ENCODE measurements around the gene DGCR8.
A peak's percentile ranks its signal among the peaks of the same experiment; 100 is the strongest.

Gene DGCR8

DNA sequence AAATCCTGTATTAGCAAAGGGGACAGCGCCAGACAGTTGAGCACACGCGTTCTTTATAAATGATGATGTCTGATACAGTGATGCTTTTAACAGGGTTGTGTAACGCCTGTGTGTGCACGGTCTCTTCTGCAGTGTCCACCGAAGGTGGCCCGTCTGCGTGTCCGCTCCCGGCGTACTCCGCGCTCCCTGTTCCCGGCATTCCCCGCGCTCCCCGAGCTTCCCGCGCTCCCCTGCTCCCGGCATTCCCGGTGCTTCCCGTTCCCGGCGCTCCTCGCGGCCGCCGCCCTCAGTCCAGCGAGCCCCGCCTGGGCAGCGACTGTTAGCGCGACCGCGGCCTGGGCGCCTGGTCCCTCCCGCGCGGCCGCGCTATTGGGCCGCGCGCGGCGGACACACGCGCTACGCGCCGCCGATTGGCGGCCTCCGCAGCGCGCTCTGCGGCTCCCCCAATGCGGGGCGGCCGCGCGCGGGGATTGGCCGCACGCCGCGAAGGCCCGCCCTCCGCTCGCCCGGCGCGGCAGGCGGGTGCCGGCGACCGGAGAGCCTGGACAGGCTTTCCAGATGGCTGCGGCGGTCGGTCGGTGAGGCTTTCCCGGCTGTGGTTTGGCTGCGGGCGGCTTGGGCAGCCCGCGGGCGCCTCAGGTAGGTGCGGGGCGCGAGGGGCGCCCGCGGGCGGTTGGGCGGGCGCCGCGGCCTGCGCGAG lies at the start of gene DGCR8:
DGCR8 (plus strand) TSS at position 497 of the 700 bp plus-strand sequence. CDS start 5,723 bp downstream, outside the sequence.
- peak; percentile 85 for DNase-seq
- in situ Hi-C loops (cut with MboI; ENCODE audit: low pct_unique_long_range_greater_than_20kb, low sequenced_read_pairs), result no loop called here

DNA sequence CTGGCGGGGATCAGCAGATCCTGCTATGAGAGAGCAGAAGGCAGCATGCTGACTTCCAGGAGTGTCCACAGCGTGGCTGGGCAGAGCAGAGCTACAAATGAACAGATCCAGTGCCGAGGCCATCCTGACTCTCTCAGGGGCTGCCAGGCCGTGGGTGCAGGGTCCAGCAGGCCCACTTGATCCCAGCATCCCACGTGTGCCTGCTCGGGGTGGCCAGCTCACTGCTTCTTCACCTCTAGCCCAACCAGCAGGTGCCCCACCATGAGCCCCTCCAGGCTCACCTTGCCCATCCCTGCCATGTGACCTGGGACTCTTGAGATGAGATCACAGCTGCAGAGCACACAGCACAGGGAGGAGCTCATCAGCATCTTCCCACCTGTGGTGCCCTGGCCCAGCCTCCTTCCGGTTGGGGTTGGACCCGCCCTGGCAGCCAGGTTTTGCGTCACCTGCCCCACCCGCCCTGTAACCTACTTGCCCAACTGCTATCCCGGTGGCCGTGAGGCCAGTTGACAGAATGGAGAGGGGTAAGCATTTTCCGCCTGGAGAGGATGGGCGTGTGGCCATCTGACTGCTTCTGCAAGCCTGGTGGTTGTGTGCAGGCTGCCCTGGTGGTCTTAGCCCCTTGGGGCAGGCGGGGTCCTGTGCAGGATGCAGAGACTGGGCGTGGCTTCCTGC lies 48.2 kb upstream of the DGCR8 start:
- in situ Hi-C loops (cut with MboI; ENCODE audit: low pct_unique_long_range_greater_than_20kb, low sequenced_read_pairs), result no loop called here
- no peak for DNase-seq

DNA sequence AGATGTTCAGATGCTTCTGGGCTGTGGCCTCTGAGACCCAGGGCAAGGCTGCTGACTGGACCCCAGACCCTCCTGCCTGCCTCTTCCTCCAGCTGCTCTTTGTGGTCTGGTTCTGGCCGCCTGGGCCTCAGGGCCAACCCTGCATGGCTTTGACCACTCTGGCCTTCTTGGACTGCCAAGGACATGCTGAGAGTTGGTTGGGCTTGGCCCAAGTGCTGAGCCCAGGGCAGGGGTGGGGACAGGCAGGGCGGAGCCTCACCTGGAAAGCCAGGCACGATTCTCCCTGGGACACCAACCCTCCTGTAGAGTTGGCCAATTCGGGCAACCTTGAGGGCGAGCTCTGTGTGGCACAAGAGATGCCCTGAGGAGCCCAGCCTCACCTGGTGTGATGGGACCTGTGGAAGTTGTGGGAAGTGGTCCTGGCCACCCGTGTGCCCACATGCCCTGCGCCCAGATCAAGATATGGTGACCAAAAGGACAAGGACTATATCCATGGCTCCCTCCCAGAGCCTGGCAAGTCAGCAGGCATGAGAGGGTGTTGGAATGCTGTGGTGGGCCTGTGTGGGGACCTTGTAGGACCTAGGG lies 47.5 kb upstream of the DGCR8 start:
- DNase-seq, result no peak
- in situ Hi-C loops (cut with MboI; ENCODE audit: low pct_unique_long_range_greater_than_20kb, low sequenced_read_pairs), result no loop called here

GRCh38 chr22:20033045-20033706 lies 46.9 kb upstream of the DGCR8 start:
- in situ Hi-C loops (cut with MboI; ENCODE audit: low pct_unique_long_range_greater_than_20kb, low sequenced_read_pairs), result no loop called here
- no peak for DNase-seq

DNA sequence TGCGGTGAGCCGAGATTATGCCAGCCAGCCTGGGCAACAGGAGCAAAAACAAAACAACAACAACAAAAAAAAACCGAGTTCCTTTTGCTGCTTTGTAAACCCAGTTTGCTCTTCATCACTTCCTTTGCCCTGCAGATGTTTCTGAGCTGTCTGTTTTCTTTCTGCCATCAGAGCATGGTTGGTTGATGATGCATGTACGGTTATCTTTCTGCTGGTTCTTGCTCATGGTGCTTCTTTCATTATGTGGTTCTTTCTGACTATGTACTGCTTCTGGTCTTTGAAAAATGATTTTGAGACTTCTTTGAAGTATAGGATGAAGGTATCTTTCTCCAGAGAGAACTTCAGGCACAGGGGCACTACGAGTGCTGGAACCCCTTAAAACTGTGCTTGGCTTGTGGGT lies 45.9 kb upstream of the DGCR8 start:
- in situ Hi-C loops (cut with MboI; ENCODE audit: low pct_unique_long_range_greater_than_20kb, low sequenced_read_pairs), result no loop called here
- DNase-seq, result no peak

DNA sequence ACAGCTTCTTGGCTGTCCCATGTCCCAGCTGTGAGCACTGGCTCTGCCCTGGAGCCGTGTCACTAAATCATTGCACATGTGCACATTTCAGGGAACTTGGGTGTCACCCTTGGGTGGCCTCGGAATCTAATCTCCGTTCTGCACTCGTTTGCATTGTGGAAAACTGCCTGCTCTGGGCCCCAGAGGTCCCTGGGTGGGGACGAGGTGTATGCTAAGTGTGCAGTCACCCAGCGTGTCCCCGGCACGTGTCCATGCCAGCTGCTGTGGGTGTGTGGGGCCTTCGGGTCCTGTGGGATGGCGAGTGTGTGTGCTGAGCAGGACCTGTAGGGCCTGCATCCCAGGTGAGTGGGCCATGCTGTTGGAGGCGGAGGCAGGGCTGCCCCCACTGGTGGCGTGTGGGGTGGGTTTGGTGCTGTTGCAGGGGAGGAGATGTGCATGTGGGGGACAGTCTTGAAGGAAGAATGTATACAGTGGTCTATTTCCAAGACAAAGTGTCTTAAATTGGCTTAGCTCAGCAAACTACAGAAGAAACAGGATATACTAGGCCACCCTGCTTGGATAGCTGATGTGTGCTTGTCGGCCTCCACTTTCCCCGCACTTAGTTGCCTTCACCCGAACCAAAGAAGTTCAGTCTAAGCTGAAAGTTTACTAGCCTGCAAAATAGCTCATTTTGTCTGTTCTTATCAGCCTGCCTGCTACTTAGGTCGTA lies 44.5 kb upstream of the DGCR8 start:
- in situ Hi-C loops (cut with MboI; ENCODE audit: low pct_unique_long_range_greater_than_20kb, low sequenced_read_pairs), result no loop called here
- DNase-seq, result no peak

DNA sequence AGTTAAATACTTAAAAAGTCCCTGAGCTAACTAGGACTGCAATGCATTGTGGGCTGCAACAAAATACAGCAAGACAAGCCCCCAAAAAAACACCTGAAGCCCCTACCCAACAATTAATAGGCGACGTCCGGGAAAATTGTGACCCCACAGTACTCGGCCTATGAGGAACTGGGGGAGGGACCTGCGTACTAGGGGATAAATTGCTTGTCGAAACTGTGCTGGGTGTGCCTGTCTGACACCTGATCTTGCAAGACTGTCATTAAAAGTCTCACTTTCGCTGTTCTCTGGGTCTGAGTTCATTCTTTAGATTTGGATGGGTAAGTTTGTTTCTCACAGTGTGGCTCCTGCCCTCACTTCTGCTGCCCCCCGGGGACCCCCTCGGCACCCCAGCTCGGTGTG lies 44.0 kb upstream of the DGCR8 start:
- in situ Hi-C loops (cut with MboI; ENCODE audit: low pct_unique_long_range_greater_than_20kb, low sequenced_read_pairs), result no loop called here
- no peak for DNase-seq

DNA sequence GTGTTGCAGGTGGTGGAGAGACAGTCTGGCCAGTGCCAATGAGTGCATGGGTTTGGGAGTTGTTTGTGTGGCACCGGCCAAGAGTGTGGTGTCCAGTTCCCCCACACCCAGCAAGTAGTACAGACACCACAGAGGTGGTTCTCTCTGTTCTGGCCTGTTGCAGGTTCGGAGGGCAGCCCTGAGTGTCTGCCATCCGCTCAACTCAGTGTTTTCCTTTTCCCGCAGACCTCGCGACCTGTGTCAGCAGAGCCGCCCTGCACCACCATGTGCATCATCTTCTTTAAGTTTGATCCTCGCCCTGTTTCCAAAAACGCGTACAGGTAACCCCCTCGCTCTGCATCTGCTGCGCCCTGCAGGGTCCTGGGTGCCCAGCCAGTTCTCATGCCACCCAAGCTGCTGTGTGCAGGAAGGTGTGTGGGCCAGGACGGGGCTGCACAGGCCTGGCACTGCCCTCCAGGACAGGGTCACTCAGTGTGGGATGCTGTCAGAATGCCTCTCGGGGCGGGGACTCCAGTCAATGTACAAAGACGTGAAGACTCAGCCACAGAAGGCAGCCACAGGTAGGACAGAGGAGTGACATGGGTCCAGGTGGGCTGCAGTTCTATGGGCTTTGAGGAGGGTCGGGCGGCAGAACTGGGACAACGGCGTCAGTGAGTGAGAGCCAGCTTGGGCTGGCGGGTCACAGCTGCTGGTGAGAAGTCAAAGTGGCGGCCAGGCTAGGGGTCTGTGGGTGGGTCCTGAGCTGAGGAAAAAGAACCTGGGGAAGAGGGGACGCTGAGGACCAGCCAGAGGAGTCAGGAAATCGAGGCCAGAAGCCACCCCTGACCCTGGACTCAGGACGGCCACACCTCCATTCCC lies 43.3 kb upstream of the DGCR8 start:
- DNase-seq, result no peak
- in situ Hi-C loops (cut with MboI; ENCODE audit: low pct_unique_long_range_greater_than_20kb, low sequenced_read_pairs), result no loop called here

- in situ Hi-C loops (cut with MboI; ENCODE audit: low pct_unique_long_range_greater_than_20kb, low sequenced_read_pairs), result no loop called here
- no peak for DNase-seq
Measured at GRCh38 chr22:20037419-20037818, 42.6 kb upstream of the DGCR8 start.

DNA sequence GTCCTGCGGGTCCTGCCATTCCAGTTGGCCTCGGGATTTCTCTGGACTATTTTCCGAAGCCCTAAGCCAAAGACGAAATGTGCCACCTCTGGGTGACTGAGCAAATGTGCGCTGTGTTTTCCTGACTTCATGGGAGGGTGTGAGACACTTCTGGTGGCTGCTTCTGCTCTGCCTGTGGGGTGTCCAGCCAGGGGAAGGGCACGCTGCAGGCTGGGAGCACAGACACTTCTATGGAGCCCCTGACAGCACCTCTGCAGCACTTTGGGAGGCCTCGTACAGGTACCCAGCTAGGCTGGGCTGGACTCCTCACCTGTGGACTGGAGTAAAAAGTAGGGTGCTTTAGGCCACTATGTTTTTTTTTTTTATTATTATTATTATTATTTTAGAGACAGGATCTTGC lies 41.5 kb upstream of the DGCR8 start:
- in situ Hi-C loops (cut with MboI; ENCODE audit: low pct_unique_long_range_greater_than_20kb, low sequenced_read_pairs), result no loop called here
- no peak for DNase-seq

GRCh38 chr22:20039683-20040325 lies 40.2 kb upstream of the DGCR8 start:
- DNase-seq, result no peak
- in situ Hi-C loops (cut with MboI; ENCODE audit: low pct_unique_long_range_greater_than_20kb, low sequenced_read_pairs), result no loop called here

DNA sequence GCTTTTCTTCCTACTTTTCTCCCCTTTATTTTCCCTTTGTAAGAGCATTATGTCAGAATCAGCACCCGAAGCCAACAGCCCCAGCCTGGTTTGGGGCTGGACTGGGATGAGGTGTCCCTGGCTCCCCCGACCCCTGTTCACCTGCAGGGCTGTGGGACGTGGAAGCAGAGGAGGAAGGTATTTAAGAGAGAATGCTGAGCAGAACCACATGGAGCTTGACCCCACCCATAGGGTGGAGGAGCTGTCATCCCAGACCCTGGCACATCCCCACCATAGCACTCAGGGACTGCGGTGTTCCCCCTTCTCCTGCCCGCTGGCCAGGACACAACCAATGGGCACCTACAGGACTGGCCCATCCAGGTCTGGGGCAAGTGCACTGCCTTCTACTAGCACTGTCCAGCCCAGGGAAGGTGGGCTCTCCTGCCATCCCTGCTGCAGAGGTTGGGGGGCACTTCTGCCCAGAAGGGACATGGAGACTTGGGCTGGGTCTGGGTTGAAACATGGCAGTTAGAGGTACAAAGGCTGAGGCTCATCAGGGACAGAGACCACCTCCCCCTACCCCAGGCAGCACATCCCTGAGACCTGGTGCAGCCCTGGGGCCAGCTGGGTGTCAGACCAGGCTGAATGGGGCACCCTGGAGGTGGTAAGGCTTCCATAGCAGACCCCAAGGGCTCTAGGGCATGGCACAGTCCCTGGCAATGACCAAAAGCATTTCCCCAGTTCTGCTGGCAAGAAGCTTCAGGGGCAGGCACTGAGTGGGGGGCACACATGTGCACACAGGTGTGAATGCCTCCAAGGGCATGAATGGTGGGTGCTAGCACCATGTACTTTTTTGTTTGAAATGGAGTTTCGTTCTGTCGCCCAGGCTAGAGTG lies 39.5 kb upstream of the DGCR8 start:
- in situ Hi-C loops (cut with MboI; ENCODE audit: low pct_unique_long_range_greater_than_20kb, low sequenced_read_pairs), result no loop called here

GRCh38 chr22:20043057-20043996 lies 36.7 kb upstream of the DGCR8 start:
- in situ Hi-C loops (cut with MboI; ENCODE audit: low pct_unique_long_range_greater_than_20kb, low sequenced_read_pairs), result no loop called here
- DNase-seq, result no peak

More for the DNA sequence above, 39.5 kb upstream of the DGCR8 start:
- DNase-seq, result no peak

DNA sequence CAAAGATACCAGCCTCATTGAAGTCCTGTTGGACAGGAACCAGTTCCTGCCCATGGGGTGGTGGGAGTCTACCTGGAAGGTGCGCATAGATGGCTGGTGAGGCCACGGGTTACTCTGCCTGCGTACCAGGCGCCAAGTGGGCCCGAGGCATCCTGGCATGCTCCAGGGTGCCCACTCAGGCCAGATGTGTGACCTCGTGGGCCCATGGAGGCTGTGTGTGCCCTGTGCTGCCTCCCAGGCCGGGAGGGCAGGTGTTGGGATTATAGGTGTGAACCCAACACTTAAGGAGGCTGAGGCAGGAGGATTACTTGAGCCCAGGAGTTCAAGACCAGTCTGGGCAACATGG lies 36.1 kb upstream of the DGCR8 start:
- no peak for DNase-seq
- in situ Hi-C loops (cut with MboI; ENCODE audit: low pct_unique_long_range_greater_than_20kb, low sequenced_read_pairs), result no loop called here

- in situ Hi-C loops (cut with MboI; ENCODE audit: low pct_unique_long_range_greater_than_20kb, low sequenced_read_pairs), result no loop called here
- no peak for DNase-seq
Measured at GRCh38 chr22:20044495-20045151, 35.4 kb upstream of the DGCR8 start.

- in situ Hi-C loops (cut with MboI; ENCODE audit: low pct_unique_long_range_greater_than_20kb, low sequenced_read_pairs), result no loop called here
- no peak for DNase-seq
Measured at GRCh38 chr22:20046730-20047129, 33.3 kb upstream of the DGCR8 start.

Data from KBM-7 (cell line).